HG03175 (cell line): ENCODE results near the gene NUMA1.

Experiments
- ATAC-seq: cut with Tn5 transposase; IDR thresholded peaks from one replicate; pipeline ENCODE4 v1.9.1; 2021; ENCODE audit warnings: mild to moderate bottlenecking, moderate library complexity; ENCODE audit not compliant: unreplicated experiment

Gene NUMA1

GRCh38 chr11:72024069-72024754, 56.1 kb downstream of the NUMA1 start:
- ATAC-seq: no peak

DNA sequence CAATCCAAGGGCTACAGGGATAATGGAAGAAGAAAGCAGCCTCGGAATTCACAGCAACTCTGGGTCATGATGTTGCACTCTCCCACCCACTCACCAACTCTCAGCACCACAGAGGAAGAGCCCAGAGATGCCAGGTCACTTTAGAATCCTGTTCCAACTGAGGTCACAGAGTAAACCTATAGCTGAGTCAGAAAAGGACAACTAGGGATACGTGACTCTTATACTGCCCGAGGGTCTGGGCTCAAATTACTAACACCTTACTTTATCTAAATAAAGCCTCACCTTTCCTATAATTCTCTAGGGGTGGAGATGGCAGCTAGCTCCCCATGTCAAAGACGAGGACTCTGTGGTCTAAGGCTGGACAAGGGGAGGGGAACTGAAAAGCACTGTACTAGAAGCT, 57.0 kb downstream of the NUMA1 start:
- ATAC-seq: no peak

DNA sequence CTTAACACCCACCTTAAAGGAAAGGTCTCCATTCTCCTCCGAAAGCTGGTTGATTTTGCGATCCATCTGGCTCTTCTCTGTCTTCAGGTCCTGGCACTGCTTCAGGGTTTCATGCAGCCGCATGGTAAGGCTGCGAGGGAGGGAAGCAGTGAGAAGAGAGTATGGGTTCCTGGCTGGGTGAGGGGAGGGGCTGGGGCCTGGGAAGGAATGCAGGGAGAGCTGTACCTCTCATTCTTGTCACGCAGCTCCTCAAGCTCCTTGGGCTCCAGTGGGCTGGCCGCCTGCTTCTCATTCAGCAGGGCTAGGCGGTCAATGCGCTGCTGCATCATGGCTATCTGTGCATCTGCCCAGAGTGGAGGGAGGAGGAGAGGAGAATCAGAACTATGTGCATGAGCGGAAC, 62.2 kb downstream of the NUMA1 start:
- ATAC-seq: no peak

GRCh38 chr11:72015511-72016061, 64.8 kb downstream of the NUMA1 start:
- no peak for ATAC-seq

GRCh38 chr11:72014761-72015320, 65.5 kb downstream of the NUMA1 start:
- no peak for ATAC-seq

DNA sequence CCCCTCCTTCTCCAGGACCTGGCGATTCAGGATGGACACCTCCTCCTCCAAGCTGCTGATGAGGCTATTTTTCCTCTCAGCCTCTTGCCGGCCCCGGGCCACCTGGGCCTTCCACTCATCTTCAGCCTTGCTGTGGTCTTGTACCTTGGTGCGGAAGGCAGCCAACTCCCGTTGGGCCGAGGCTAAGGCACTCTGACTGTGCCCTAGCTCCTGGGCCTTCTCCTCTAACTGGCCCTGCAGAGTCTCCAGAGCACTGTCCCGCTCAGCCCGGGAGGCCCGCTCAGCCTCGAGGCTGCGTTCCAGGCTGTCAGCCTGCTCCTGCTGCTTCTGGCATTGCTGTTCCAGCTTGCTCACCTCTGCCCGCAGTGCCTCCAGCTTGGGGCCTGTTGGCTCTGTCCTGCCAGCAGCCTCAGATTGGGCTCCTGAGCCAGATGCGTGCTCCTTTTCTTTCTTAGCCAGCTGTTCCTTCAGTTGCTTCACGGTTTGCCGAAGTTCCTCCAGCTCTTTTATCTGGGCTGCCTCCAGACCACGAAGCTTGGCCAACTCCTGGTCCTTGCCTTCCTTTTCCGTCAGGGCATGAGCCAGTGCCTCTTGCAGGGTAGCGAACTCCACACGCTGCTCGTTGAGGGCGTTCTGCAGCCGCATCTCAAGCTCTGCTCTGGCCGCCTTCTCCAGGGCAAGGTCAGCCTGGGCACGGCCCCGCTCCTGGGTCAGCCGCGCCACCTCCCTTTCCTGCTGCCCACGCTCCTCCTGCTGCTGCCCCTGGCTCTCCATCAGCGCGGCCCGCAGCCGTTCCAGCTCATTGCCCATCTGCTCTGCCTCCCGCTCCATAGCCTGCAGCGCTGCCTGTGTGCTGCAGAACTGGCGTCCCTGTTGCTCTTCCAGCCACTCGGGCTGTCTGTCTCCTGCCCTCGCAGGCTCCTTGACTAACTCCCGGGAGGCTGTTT, 66.3 kb downstream of the NUMA1 start:
- ATAC-seq: no peak

GRCh38 chr11:72012897-72013721, 67.2 kb downstream of the NUMA1 start:
- no peak for ATAC-seq

GRCh38 chr11:72012091-72012630, 68.2 kb downstream of the NUMA1 start:
- no peak for ATAC-seq

DNA sequence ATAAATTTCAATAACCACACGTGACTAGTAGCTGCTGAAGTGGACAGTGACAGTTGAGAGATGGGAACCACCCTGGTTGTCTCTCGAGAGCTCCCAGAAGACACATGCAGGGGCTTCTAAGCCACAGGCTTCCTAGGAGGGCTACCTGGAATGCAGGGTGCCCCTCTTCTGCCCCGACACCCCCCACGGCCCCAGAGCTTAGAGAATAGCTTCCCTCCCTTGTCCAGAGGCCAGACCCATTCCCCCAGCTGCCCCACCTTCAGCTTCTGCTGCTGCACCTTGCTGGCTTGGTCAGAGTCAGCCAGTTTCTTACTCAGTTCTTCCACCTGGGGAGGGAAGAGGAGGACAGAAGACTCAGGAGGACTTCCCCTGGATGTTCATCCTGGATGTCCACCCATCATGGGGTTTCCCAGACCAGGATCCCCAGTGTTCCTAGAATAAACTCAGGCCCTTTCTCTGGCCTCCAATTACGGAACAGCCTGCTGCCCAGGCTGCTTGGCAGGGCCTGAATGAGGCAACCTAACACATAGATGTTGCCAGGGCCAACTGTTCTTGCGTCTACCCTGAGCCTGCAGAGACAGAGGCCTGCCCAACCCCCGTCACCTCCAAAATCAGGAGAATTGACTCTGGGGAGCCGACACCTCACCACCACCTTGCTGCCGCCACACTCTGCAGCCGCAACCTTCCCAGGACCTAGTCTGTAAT, 69.7 kb downstream of the NUMA1 start:
- ATAC-seq: no peak

DNA sequence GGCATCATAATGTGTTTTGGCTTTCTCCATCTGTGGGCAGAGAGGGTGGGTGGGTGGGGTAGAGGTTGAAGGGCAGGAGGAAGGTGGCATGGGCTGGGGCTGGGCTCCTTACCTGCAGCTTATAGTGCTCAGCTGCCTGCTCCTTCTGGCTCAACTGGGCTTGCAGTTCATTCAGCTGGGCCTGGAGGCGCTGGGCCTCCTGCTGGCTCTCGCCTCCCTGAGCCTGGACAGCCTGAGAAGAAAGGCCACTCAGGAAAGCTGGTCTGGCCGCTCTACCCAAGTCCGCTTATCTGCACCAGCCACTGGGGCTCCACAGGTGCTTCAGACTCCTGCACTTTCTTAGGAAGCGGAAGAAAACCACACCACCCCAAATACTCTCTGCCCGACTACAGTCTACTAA, 71.2 kb downstream of the NUMA1 start:
- no peak for ATAC-seq

GRCh38 chr11:72008728-72009127, 71.6 kb downstream of the NUMA1 start:
- ATAC-seq: no peak

DNA sequence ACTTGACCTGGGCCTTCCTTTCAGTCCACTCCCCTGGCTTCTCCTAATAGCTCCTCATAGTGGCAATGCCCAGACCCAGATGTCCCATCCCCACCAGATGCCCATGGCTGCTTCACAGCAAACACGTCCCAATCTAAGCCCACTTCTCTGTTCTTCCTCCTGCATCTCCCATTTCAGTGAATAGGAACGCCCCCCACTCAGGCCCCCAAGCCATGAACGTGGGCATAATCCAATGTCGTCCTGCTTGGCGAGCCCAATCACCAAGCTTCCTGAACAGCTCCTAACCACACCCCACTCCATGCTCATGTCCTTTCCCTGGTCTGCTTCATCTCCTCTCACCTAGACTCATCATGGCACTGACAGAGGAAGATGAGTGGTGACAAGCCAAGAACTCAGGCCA, 72.8 kb downstream of the NUMA1 start:
- no peak for ATAC-seq

- no peak for ATAC-seq
Observed at GRCh38 chr11:72007089-72007476, 73.3 kb downstream of the NUMA1 start.

DNA sequence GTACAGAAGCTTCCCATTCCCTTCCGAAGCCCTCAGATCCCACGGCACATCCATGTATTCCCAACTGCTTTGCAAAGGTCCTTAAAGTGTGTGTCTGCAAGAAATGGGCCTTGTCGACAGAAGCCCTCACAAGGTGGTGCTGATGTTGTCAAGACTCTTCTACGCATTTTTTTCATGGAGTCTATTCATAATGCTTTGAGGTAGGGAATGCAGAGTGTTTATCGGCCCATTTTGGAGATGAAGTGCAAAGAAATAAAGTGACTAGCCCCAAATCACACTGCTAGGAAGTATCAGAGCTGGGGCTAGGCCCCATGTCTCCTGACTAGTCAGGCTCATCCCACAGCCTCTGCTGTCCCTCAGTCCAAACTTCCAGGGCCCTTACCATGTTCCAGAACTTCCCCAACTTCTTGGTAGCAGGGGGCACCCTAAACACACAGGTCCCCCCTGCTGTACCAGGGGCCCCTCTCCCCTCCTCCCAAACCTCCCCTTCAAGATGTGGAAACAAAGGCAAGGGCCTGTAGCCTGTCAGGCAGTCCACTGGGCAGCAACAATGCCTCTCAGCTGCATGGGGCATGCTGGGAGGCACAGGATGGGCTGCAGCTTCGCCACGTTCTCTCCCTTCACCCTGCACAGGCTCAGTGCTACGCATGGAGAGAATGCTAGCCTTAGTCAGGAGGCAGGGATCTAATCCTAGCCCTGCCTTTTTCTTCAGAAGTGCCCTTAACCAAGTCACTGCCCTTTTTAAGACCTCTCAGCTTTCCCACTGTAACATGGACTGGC, 73.8 kb downstream of the NUMA1 start:
- no peak for ATAC-seq

DNA sequence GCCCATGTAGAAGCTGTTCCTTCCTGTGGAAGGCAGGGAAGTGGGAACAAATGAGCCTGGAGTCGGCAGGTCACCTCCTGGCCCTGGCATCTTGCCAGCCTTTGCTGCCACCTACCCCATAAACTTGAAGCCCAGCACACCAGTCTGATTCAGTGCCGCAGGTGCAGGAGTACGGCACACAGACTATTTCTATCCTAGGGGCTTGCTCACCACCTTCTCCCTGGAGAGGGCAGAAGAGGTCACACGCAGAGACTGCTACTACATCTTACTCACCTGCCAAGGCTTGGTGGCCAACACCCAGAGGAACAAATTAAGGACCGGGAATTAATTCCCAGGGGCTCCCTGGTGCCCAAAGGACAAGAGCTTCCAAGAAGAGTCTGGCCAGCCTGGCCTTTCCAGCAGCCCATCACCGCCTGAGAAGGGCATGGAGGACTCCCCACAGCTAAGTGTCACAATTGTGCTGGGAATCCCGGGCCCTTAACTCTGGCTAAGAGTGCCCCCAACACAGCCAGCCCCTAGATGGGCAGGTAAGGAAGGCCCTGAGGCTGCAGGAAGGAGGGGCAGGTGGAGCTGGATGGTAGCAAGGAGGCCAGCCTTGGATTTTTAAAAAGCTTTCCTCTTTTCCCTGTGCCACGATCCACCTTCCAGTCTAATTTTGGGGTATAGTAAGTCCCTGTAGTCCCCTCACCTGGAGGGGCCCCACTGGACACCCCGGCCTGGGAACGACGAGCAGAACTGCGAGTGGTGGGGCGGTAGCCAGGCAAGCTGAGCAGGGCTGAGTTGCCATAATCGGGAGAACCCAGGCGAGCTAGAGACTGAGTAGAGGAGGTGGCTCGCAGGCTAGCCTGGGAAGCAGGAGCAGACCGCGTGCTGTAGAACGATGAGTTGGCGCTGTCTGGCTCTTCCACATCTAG, 74.7 kb downstream of the NUMA1 start:
- ATAC-seq: no peak

DNA sequence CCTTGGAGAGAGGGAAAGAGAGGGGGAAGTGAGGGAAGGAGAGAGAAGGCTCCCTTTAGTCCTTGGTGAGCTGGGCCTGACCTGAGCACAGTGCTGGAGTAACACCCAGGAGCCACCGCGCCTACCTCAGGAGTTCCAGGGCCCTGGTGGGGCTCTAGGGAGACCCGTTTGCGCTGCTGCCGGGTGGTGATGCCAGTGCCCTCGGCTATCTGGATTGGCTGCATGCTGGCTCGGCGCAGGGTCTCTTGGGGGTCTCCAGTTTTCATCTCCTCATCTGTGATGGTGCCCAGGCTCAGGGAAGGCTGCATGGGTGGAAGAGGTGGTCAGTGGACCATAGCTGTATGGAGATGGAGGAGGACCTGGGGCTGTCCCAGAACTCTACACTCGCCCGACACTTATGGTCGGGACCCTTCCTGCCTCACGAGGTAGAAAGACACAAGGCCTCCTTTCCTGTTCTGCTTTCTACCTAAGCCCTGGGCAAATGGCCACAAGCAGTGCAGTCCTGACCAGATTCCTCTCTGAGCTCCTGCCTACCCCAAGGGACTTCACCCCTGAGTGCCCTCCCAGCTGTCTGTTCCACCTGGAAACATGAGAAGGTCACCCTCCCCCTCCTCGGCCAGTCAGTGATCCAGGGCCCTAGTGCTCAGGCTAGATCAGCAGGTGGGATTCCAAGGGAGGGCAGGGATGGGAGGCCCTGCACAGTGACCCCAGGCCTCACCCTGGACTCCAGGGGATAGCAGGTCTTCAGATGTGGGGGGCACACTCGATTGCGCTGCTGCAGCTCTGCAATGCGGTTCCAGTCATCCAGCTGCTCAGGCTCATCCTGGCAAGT, 75.6 kb downstream of the NUMA1 start:
- ATAC-seq: no peak

GRCh38 chr11:72003776-72004171, 76.6 kb downstream of the NUMA1 start:
- no peak for ATAC-seq
